Astrocyte (in vitro differentiated cells and primary cell): Measurements from ENCODE around the gene ARID4A. TPM values are rescaled to one million over a fixed set of nuclear protein-coding genes. Genes with fewer than 3 reads are reported as not detected.

Experiments
- DNase-seq: peaks from one replicate; pipeline ENCODE4 v3.0.0-alpha.2; 2010; ENCODE audit warnings: low read depth
- FAIRE-seq: peaks from 2 replicates; lab custom pipeline; 2011; peaks lifted over from hg19 to GRCh38; lab: Jason Lieb, UNC
- H2AFZ ChIP-seq: 2 replicates; pipeline ENCODE4 v1.6.0; 2012; ENCODE audit warnings: low read depth, low read length, inconsistent platforms
- H3K27ac ChIP-seq: 2 replicates; pipeline ENCODE4 v1.5.1; 2011; ENCODE audit warnings: low read depth, low read length, inconsistent platforms
- H3K27me3 ChIP-seq: 2 replicates; pipeline ENCODE4 v1.6.0; 2011; ENCODE audit warnings: low read length, inconsistent platforms; ENCODE audit not compliant: insufficient read depth
- H3K36me3 ChIP-seq: 2 replicates; pipeline ENCODE4 v1.5.1; 2011; ENCODE audit warnings: low read length, inconsistent platforms; ENCODE audit not compliant: insufficient read depth
- H3K4me1 ChIP-seq: 2 replicates; pipeline ENCODE4 v1.5.1; 2011; ENCODE audit warnings: low read length, inconsistent platforms; ENCODE audit not compliant: insufficient read depth
- H3K4me2 ChIP-seq: 2 replicates; pipeline ENCODE4 v1.6.0; 2012; ENCODE audit warnings: low read length, inconsistent platforms
- H3K4me3 ChIP-seq: 2 replicates; pipeline ENCODE4 v1.5.1; 2011; ENCODE audit warnings: low read depth, mild to moderate bottlenecking, low read length, inconsistent platforms; ENCODE audit not compliant: insufficient read depth
- H3K79me2 ChIP-seq: 2 replicates; pipeline ENCODE4 v1.6.0; 2012; ENCODE audit warnings: mild to moderate bottlenecking, low read length, inconsistent platforms; ENCODE audit not compliant: insufficient read depth
- H3K9ac ChIP-seq: 2 replicates; pipeline ENCODE4 v1.6.0; 2012; ENCODE audit warnings: mild to moderate bottlenecking, low read length, inconsistent platforms
- H3K9me3 ChIP-seq: 2 replicates; pipeline ENCODE4 v1.5.1; 2012; ENCODE audit warnings: low read depth, mild to moderate bottlenecking, low read length, inconsistent platforms; ENCODE audit not compliant: insufficient read depth
- H4K20me1 ChIP-seq: 2 replicates; pipeline ENCODE4 v1.6.0; 2012; ENCODE audit warnings: low read length, inconsistent platforms; ENCODE audit not compliant: insufficient read depth
- H3K27ac Mint-ChIP-seq: one replicate; pipeline ENCODE4 v1.8.0; 2021; ENCODE audit warnings: mild to moderate bottlenecking, mixed read lengths; ENCODE audit not compliant: unreplicated experiment
- H3K27me3 Mint-ChIP-seq: one replicate; pipeline ENCODE4 v1.8.0; 2021; ENCODE audit warnings: low read depth, mixed read lengths; ENCODE audit not compliant: unreplicated experiment
- H3K36me3 Mint-ChIP-seq: one replicate; pipeline ENCODE4 v1.8.0; 2021; ENCODE audit warnings: low read depth, mixed read lengths; ENCODE audit not compliant: unreplicated experiment
- H3K4me1 Mint-ChIP-seq: one replicate; pipeline ENCODE4 v1.8.0; 2021; ENCODE audit warnings: low read depth, mixed read lengths; ENCODE audit not compliant: unreplicated experiment
- H3K4me3 Mint-ChIP-seq: one replicate; pipeline ENCODE4 v1.8.0; 2021; ENCODE audit warnings: mild to moderate bottlenecking, moderate library complexity, mixed read lengths; ENCODE audit not compliant: unreplicated experiment
- H3K9me3 Mint-ChIP-seq: one replicate; pipeline ENCODE4 v1.8.0; 2021; ENCODE audit warnings: mild to moderate bottlenecking, mixed read lengths; ENCODE audit not compliant: unreplicated experiment
- EZH2 ChIP-seq: IDR thresholded peaks from 2 replicates; pipeline ENCODE4 v1.6.1; 2012; ENCODE audit warnings: mild to moderate bottlenecking, low read length, inconsistent platforms; ENCODE audit not compliant: insufficient read depth
- total RNA-seq: library from RNA; stranded (reverse); gene quantifications from 2 replicates; pipeline ENCODE4 v1.2.1, GENCODE V29; 2021
- TF ChIP-seq, protein P1 (sequence below): IDR thresholded peaks from 2 replicates; pipeline ENCODE4 v1.5.1; 2011; ENCODE audit warnings: low read depth, mild to moderate bottlenecking, inconsistent platforms, low read length, moderate library complexity; ENCODE audit not compliant: insufficient read depth

ARID4A gene
- total RNA-seq, 1 donor from 2014 or later, result 26.6 TPM

DNA sequence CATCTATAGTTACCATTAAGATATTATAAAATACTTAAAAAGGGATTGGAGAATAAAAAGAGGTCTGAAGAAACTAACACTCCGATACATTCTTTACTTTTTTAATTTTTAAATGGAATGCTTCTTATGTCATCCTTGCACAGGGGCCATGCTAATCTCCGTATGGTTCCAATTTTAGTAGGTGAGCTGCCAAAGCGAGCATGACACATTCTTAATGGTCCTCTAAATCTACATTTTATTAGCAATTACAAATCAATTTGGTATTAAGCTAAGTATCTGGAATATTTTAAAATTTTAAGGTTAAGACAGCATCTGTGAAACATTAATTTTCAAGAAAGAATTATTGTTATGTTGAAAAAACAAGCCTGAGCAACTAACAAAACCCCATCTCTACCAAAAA lies 6.2 kb upstream of the ARID4A start:
- DNase-seq, result no peak
- no peak for FAIRE-seq
- Mint-ChIP-seq H3K4me1 (peaks cover 6% of the 10 kb centered on the region), H3K27ac (no peak overlapping the region), H3K4me3 (no peak overlapping the region), H3K9me3 (no peaks in the 10 kb centered on the region), H3K36me3 (peaks cover 28% of the 10 kb centered on the region), H3K27me3 (no peaks in the 10 kb centered on the region)
- no peaks in the 10 kb centered on the region for H3K27me3 ChIP-seq
- peaks cover 100% of the 10 kb centered on the region for H3K79me2 ChIP-seq
- H3K9me3 ChIP-seq, result no peaks in the 10 kb centered on the region
- no peaks in the 10 kb centered on the region for H3K4me1 ChIP-seq
- H4K20me1 ChIP-seq, result peaks cover 87% of the 10 kb centered on the region
- TF ChIP-seq EZH2, result no peak
- TF ChIP-seq, protein P1, sequence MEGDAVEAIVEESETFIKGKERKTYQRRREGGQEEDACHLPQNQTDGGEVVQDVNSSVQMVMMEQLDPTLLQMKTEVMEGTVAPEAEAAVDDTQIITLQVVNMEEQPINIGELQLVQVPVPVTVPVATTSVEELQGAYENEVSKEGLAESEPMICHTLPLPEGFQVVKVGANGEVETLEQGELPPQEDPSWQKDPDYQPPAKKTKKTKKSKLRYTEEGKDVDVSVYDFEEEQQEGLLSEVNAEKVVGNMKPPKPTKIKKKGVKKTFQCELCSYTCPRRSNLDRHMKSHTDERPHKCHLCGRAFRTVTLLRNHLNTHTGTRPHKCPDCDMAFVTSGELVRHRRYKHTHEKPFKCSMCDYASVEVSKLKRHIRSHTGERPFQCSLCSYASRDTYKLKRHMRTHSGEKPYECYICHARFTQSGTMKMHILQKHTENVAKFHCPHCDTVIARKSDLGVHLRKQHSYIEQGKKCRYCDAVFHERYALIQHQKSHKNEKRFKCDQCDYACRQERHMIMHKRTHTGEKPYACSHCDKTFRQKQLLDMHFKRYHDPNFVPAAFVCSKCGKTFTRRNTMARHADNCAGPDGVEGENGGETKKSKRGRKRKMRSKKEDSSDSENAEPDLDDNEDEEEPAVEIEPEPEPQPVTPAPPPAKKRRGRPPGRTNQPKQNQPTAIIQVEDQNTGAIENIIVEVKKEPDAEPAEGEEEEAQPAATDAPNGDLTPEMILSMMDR, result no peak
- H3K4me2 ChIP-seq, result no peak overlapping the region
- no peak overlapping the region for H3K27ac ChIP-seq
- H3K9ac ChIP-seq, result no peak overlapping the region
- peaks cover 60% of the 10 kb centered on the region for H3K36me3 ChIP-seq
- H3K4me3 ChIP-seq, result no peak overlapping the region
- H2AFZ ChIP-seq, result no peak overlapping the region

DNA sequence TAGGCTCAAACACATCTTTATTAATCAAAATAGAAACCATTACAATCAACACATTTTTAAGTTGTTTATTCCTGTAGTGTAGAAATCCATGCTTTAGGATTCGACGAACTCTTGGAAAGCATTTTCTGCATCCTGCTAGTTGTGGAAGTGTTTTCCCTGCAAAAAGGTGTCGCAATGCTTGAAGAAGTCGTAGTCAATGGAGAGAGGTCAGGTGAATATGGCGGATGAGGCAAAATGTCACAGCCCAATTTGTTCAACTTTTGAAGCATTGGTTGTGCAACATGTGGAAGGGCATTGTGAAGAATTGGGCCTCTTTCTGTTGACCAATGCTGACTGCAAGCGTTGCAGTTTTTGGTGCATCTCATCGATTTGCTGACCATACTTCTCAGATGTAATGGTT lies 4.2 kb upstream of the ARID4A start:
- H3K79me2 ChIP-seq, result peaks cover 84% of the 10 kb centered on the region
- H3K4me2 ChIP-seq, result no peak overlapping the region
- H3K4me1 ChIP-seq, result no peaks in the 10 kb centered on the region
- Mint-ChIP-seq H3K4me1 (peaks cover 6% of the 10 kb centered on the region), H3K4me3 (no peak overlapping the region), H3K36me3 (peaks cover 24% of the 10 kb centered on the region), H3K27ac (no peak overlapping the region), H3K27me3 (no peaks in the 10 kb centered on the region), H3K9me3 (no peaks in the 10 kb centered on the region)
- peaks cover 76% of the 10 kb centered on the region for H4K20me1 ChIP-seq
- H2AFZ ChIP-seq, result no peak overlapping the region
- TF ChIP-seq, protein P1, result no peak
- no peak for TF ChIP-seq EZH2
- H3K36me3 ChIP-seq, result peaks cover 45% of the 10 kb centered on the region
- H3K4me3 ChIP-seq, result no peak overlapping the region
- H3K9ac ChIP-seq, result no peak overlapping the region
- no peak for DNase-seq
- no peak for FAIRE-seq
- H3K9me3 ChIP-seq, result no peaks in the 10 kb centered on the region
- H3K27me3 ChIP-seq, result no peaks in the 10 kb centered on the region
- H3K27ac ChIP-seq, result no peak overlapping the region

- H4K20me1 ChIP-seq, result peaks cover 57% of the 10 kb centered on the region
- peak overlapping the region; percentile 97 for H3K4me3 ChIP-seq
- Mint-ChIP-seq H3K36me3 (peaks cover 18% of the 10 kb centered on the region), H3K9me3 (no peaks in the 10 kb centered on the region), H3K27me3 (no peaks in the 10 kb centered on the region), H3K4me3 (no peak overlapping the region), H3K27ac (no peak overlapping the region), H3K4me1 (peaks cover 6% of the 10 kb centered on the region)
- H3K9me3 ChIP-seq, result no peaks in the 10 kb centered on the region
- H3K27me3 ChIP-seq, result no peaks in the 10 kb centered on the region
- no peak for TF ChIP-seq EZH2
- TF ChIP-seq, protein P1, result no peak
- peak overlapping the region; percentile 95 for H3K4me2 ChIP-seq
- peaks cover 25% of the 10 kb centered on the region for H3K36me3 ChIP-seq
- no peak for FAIRE-seq
- H3K9ac ChIP-seq, result peak overlapping the region; percentile 96
- no peak overlapping the region for H2AFZ ChIP-seq
- H3K27ac ChIP-seq, result peak overlapping the region; percentile 98
- peaks cover 77% of the 10 kb centered on the region for H3K79me2 ChIP-seq
- peaks cover 7% of the 10 kb centered on the region for H3K4me1 ChIP-seq
- peak; percentile 38 for DNase-seq
Measured at GRCh38 chr14:58296726-58297125, 1.6 kb upstream of the ARID4A start.
